GM12878 (cell line): ENCODE data around the gene DDR2. TPM values are rescaled to one million over a fixed set of nuclear protein-coding genes. Genes with fewer than 3 reads are reported as not detected.

Experiments used
- CBX3 ChIP-seq: fragments of 200-600 bp; sonication (generic); IDR thresholded peaks from 2 replicates; pipeline ENCODE4 v1.6.1; 2016; ENCODE audit warnings: low read depth, borderline replicate concordance
- CREB1 ChIP-seq: IDR thresholded peaks from 2 replicates; pipeline ENCODE4 v1.6.1; 2012; ENCODE audit warnings: low read depth, mild to moderate bottlenecking, inconsistent platforms
- EZH2 ChIP-seq: IDR thresholded peaks from 2 replicates; pipeline ENCODE4 v1.6.1; 2012; ENCODE audit warnings: low read depth, mild to moderate bottlenecking, control low read depth, inconsistent platforms, low read length, borderline replicate concordance; ENCODE audit not compliant: control insufficient read depth
- GABPA ChIP-seq: IDR thresholded peaks from 2 replicates; pipeline ENCODE4 v1.6.1; 2014; ENCODE audit warnings: antibody characterized with exemption, low read depth, mild to moderate bottlenecking, inconsistent platforms
- HDAC2 ChIP-seq: fragments of 200-600 bp; sonication (generic); IDR thresholded peaks from 2 replicates; pipeline ENCODE4 v1.6.1; 2017
- HDAC6 ChIP-seq: fragments of 200-600 bp; sonication (generic); IDR thresholded peaks from one replicate; pipeline ENCODE4 v1.8.0; 2017; ENCODE audit warnings: antibody characterized with exemption; ENCODE audit not compliant: unreplicated experiment
- HDGF ChIP-seq: fragments of 450-650 bp; IDR thresholded peaks from 2 replicates; pipeline ENCODE4 v1.6.1; 2016; ENCODE audit warnings: antibody characterized with exemption
- IRF4 ChIP-seq: IDR thresholded peaks from 2 replicates; pipeline ENCODE4 v1.6.1; 2011; ENCODE audit warnings: low read depth, low read length
- KAT2A ChIP-seq: conservative IDR thresholded peaks from 2 replicates; pipeline ENCODE4 v1.6.1; 2011; ENCODE audit warnings: low read depth, low read length; ENCODE audit not compliant: control insufficient read depth
- KDM1A ChIP-seq: fragments of 200-600 bp; sonication (generic); IDR thresholded peaks from 2 replicates; pipeline ENCODE4 v1.6.1; 2016; ENCODE audit warnings: borderline replicate concordance
- LARP7 ChIP-seq: fragments of 450-650 bp; IDR thresholded peaks from 2 replicates; pipeline ENCODE4 v1.6.1; 2017; ENCODE audit warnings: mild to moderate bottlenecking
- MTA2 ChIP-seq: fragments of 450-650 bp; IDR thresholded peaks from 2 replicates; pipeline ENCODE4 v1.6.1; 2016; ENCODE audit warnings: low read depth, mild to moderate bottlenecking, moderate library complexity
- PAX5 ChIP-seq: IDR thresholded peaks from 2 replicates; pipeline ENCODE4 v1.6.1; 2011; ENCODE audit warnings: low read depth, low read length, borderline replicate concordance
- SP1 ChIP-seq: IDR thresholded peaks from one replicate; pipeline ENCODE4 v1.6.1; 2011; ENCODE audit warnings: low read depth, low read length
- YY1 ChIP-seq: IDR thresholded peaks from 2 replicates; pipeline ENCODE4 v1.6.1; 2011; ENCODE audit warnings: low read depth, mild to moderate bottlenecking, low read length
- ZNF384 ChIP-seq: IDR thresholded peaks from 2 replicates; pipeline ENCODE4 v1.6.1; 2012; ENCODE audit warnings: low read depth, mild to moderate bottlenecking, low read length, improper control_type of control experiment, borderline replicate concordance
- ZZZ3 ChIP-seq: IDR thresholded peaks from 2 replicates; pipeline ENCODE4 v1.6.1; 2011; ENCODE audit warnings: low read depth; ENCODE audit not compliant: control insufficient read depth, insufficient read length
- polyA plus RNA-seq, 11 experiments: library from polyadenylated mRNA; depleted of rRNA in 4 of 11; unstranded in 6 of 11; stranded (reverse) in 5 of 11; fragments of >200 nt; fragmentation: Nextera tagmentation in 4 of 11; fragmentation: Illumina TruSeq in 1 of 11; extraction: Ambion mirVana in 4 of 11; extraction: Trizol in 1 of 11; gene quantifications; 1 replicate in 1 of 11; 2 replicates in 10 of 11; pipeline versions ENCODE4 v1.2.1 to v1.2.3, GENCODE V29; 2011 to 2016; ENCODE audit warnings: inconsistent platforms in 2 of 11, missing spikeins in 2 of 11, low read depth in 1 of 11
- total RNA-seq, 4 experiments: library from RNA; depleted of rRNA in 3 of 4; stranded (reverse); fragments of >200 nt in 3 of 4; fragmentation: Illumina TruSeq in 1 of 4; extraction: Trizol in 1 of 4; gene quantifications; 2 replicates each; pipeline versions ENCODE4 v1.2.1 to v1.2.3, GENCODE V29; 2013 to 2021
- TF ChIP-seq, protein P1 (sequence below): IDR thresholded peaks from 2 replicates; pipeline ENCODE4 v1.6.1; 2011; ENCODE audit warnings: low read depth, low read length, improper control_type of control experiment, borderline replicate concordance
- TF ChIP-seq, protein P2 (sequence below): IDR thresholded peaks from 2 replicates; pipeline ENCODE4 v1.6.1; 2012; ENCODE audit warnings: low read length, inconsistent platforms
- TF ChIP-seq, protein P3 (sequence below): fragments of 450-650 bp; IDR thresholded peaks from 2 replicates; pipeline ENCODE4 v1.6.1; 2017; ENCODE audit warnings: low read depth, mild to moderate bottlenecking, moderate library complexity
- TF ChIP-seq, protein P4 (sequence below): fragments of 450-650 bp; IDR thresholded peaks from 2 replicates; pipeline ENCODE4 v1.6.1; 2016; ENCODE audit warnings: mild to moderate bottlenecking, moderate library complexity, borderline replicate concordance
- TF ChIP-seq, protein P5 (sequence below): IDR thresholded peaks from 2 replicates; pipeline ENCODE4 v1.6.1; 2011; ENCODE audit warnings: borderline replicate concordance, low read depth, mild to moderate bottlenecking, moderate library complexity, low read length; ENCODE audit not compliant: insufficient read depth, poor library complexity, severe bottlenecking

Gene DDR2
- total and polyA plus RNA-seq, 10 of the 15 experiments (the other 5 are each of a cell fraction or from before 2014, with no cell fraction given), result 1.9 to 8.8 (median 5.5) TPM

DNA sequence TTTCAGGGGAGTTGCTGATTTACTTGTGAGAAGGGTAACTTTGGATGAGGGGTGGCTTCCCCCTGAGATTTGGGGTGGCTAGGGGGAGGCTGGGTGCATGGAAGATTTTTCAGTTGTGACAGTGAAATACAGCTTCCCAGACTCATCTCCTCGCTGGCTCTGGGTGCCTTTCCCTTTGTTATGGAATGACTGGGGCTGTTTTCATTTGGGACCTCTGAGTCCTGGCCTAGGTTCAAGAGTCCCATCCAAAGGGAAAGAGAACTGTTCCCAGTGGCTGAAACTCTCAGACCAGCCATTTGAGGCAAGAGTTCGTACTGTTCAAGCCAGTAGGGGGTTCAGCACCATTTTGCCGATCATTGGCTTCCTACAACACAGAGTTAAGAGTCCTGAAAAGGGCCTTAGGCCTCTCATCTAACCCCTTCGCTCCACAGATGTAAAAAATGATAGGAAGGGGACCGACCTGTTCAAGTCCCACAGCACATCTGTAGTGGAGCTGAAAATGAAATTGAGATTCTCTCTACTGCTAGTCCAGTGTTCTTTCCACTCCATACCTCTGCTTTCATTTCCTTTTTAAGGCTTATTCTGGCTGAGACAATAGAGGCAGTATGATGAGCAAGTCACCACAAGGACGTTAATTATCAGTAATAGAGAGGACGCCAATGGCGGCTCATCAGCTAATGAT, 958 bp downstream of the DDR2 start (continued):
- TF ChIP-seq, protein P1, sequence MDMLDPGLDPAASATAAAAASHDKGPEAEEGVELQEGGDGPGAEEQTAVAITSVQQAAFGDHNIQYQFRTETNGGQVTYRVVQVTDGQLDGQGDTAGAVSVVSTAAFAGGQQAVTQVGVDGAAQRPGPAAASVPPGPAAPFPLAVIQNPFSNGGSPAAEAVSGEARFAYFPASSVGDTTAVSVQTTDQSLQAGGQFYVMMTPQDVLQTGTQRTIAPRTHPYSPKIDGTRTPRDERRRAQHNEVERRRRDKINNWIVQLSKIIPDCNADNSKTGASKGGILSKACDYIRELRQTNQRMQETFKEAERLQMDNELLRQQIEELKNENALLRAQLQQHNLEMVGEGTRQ, result no peak
- TF ChIP-seq IRF4 (no peak), YY1 (peak; percentile 34; the same call in 1 of the 2 replicates), ZZZ3 (no peak), LARP7 (no peak), HDGF (no peak), HDAC6 (no peak), CBX3 (no peak), KAT2A (no peak), GABPA (no peak), MTA2 (peak; percentile 94), ZNF384 (no peak), SP1 (no peak), HDAC2 (no peak), CREB1 (no peak), KDM1A (no peak), EZH2 (no peak), PAX5 (peak; percentile 45; the same call in 1 of the 2 replicates)
- TF ChIP-seq, protein P2, sequence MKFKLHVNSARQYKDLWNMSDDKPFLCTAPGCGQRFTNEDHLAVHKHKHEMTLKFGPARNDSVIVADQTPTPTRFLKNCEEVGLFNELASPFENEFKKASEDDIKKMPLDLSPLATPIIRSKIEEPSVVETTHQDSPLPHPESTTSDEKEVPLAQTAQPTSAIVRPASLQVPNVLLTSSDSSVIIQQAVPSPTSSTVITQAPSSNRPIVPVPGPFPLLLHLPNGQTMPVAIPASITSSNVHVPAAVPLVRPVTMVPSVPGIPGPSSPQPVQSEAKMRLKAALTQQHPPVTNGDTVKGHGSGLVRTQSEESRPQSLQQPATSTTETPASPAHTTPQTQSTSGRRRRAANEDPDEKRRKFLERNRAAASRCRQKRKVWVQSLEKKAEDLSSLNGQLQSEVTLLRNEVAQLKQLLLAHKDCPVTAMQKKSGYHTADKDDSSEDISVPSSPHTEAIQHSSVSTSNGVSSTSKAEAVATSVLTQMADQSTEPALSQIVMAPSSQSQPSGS, result 0 out of 2 replicates have a peak, but pooled peaks have one; percentile 31
- TF ChIP-seq, protein P3, sequence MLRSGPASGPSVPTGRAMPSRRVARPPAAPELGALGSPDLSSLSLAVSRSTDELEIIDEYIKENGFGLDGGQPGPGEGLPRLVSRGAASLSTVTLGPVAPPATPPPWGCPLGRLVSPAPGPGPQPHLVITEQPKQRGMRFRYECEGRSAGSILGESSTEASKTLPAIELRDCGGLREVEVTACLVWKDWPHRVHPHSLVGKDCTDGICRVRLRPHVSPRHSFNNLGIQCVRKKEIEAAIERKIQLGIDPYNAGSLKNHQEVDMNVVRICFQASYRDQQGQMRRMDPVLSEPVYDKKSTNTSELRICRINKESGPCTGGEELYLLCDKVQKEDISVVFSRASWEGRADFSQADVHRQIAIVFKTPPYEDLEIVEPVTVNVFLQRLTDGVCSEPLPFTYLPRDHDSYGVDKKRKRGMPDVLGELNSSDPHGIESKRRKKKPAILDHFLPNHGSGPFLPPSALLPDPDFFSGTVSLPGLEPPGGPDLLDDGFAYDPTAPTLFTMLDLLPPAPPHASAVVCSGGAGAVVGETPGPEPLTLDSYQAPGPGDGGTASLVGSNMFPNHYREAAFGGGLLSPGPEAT, result peak; percentile 50; the same call in 1 of the 2 replicates
- TF ChIP-seq, protein P4, sequence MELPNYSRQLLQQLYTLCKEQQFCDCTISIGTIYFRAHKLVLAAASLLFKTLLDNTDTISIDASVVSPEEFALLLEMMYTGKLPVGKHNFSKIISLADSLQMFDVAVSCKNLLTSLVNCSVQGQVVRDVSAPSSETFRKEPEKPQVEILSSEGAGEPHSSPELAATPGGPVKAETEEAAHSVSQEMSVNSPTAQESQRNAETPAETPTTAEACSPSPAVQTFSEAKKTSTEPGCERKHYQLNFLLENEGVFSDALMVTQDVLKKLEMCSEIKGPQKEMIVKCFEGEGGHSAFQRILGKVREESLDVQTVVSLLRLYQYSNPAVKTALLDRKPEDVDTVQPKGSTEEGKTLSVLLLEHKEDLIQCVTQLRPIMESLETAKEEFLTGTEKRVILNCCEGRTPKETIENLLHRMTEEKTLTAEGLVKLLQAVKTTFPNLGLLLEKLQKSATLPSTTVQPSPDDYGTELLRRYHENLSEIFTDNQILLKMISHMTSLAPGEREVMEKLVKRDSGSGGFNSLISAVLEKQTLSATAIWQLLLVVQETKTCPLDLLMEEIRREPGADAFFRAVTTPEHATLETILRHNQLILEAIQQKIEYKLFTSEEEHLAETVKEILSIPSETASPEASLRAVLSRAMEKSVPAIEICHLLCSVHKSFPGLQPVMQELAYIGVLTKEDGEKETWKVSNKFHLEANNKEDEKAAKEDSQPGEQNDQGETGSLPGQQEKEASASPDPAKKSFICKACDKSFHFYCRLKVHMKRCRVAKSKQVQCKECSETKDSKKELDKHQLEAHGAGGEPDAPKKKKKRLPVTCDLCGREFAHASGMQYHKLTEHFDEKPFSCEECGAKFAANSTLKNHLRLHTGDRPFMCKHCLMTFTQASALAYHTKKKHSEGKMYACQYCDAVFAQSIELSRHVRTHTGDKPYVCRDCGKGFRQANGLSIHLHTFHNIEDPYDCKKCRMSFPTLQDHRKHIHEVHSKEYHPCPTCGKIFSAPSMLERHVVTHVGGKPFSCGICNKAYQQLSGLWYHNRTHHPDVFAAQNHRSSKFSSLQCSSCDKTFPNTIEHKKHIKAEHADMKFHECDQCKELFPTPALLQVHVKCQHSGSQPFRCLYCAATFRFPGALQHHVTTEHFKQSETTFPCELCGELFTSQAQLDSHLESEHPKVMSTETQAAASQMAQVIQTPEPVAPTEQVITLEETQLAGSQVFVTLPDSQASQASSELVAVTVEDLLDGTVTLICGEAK, result no peak
- TF ChIP-seq, protein P5, sequence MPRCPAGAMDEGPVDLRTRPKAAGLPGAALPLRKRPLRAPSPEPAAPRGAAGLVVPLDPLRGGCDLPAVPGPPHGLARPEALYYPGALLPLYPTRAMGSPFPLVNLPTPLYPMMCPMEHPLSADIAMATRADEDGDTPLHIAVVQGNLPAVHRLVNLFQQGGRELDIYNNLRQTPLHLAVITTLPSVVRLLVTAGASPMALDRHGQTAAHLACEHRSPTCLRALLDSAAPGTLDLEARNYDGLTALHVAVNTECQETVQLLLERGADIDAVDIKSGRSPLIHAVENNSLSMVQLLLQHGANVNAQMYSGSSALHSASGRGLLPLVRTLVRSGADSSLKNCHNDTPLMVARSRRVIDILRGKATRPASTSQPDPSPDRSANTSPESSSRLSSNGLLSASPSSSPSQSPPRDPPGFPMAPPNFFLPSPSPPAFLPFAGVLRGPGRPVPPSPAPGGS, result peak; percentile 35
